Skeletal muscle tissue (tissue), 4 donors: ENCODE measurements around the gene ZFAND2A. TPM values are rescaled to one million over a fixed set of nuclear protein-coding genes. Genes with fewer than 3 reads are reported as not detected.
"Not testable (repeated sequence)": the region's sequence is repeated elsewhere in the genome, so short reads cannot be mapped to it uniquely, and the experiment has no call there.

ENCODE experiments used
- H3K27ac ChIP-seq: one replicate; pipeline ENCODE4 v1.7.0; 2013; ENCODE audit warnings: mild to moderate bottlenecking, low read depth, low read length, inconsistent platforms
- H3K27me3 ChIP-seq, 3 donors: one replicate each; pipeline ENCODE4 v1.7.0; 2013; ENCODE audit warnings: low read length in 3 of 3; ENCODE audit not compliant: control insufficient read depth in 3 of 3, insufficient read depth in 3 of 3
- H3K36me3 ChIP-seq, 3 donors: one replicate each; pipeline ENCODE4 v1.7.0; 2013; ENCODE audit warnings: low read length in 3 of 3; ENCODE audit not compliant: control insufficient read depth in 3 of 3, insufficient read depth in 3 of 3
- H3K4me1 ChIP-seq, 3 donors: one replicate each; pipeline ENCODE4 v1.7.0; 2013; ENCODE audit warnings: low read length in 3 of 3, mild to moderate bottlenecking in 3 of 3; ENCODE audit not compliant: control insufficient read depth in 3 of 3, insufficient read depth in 3 of 3
- H3K4me3 ChIP-seq, 3 donors: one replicate each; pipeline ENCODE4 v1.7.0; 2013; ENCODE audit warnings: low read length in 3 of 3
- H3K9ac ChIP-seq, 3 donors: one replicate each; pipeline ENCODE4 v1.7.0; 2013; ENCODE audit warnings: low read length in 3 of 3, mild to moderate bottlenecking in 3 of 3, moderate library complexity in 2 of 3, low read depth in 1 of 3
- H3K9me3 ChIP-seq, 3 donors: one replicate each; pipeline ENCODE4 v1.7.0; 2013; ENCODE audit warnings: low read length in 3 of 3; ENCODE audit not compliant: control insufficient read depth in 3 of 3
- total RNA-seq: library from RNA; depleted of rRNA; stranded (reverse); fragments of >200 nt; gene quantifications from one replicate; pipeline ENCODE4 v1.2.3, GENCODE V29; 2014
- donor health status: Osteomylitis.

ZFAND2A gene, protein sequence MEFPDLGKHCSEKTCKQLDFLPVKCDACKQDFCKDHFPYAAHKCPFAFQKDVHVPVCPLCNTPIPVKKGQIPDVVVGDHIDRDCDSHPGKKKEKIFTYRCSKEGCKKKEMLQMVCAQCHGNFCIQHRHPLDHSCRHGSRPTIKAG
- 10.4 TPM for total RNA-seq

DNA sequence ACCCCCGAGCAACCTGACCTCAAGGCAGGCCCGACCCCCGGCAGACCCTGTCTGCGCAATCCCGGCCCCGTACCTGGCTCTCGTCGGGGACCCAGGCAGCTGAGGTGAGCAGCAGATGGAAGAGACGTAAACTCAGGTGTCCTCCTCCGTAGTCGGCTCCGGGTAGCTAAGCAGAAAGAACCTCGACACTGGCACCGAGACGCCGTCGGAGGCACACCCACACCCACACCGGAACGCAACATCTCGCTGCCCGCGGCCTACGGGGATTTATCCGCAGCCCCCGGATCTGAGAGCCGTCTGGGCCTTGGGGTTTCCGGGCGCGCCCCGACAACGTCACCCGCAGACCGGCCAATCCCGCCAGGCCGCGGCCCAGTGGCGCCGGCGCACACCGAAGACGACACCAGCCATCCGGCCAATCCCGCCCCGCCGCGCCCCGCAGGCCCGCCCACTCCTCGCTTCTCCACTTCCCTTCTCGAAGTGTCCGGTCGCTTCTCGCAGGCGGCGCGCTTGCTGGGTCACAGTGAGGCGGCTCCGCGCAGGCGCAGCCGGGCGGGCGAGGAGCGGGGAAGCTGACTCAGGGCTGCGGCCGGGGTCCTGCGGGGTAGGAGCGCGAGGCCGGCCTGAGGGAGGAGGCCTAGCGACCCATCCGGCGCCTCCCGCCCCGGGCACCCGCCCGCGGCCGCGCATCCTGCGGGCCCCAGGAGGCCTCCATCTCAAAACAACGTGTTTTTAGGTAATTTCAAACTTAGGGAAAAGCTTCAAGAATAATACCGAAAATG is at the start of gene ZFAND2A:
Gene ZFAND2A, minus strand, starts transcription at position 306 of the 779 bp plus-strand sequence. CDS start 1,984 bp downstream, outside the sequence.
- Histone ChIP-seq H3K9ac (peak within 1 kb of the TSS; percentile 97 to 100 (median 99)), H3K4me1 (peaks cover 18 to 25% (median 22%) of the 10 kb centered on the region in 3 donors), H3K9me3 (no peaks in the 10 kb centered on the region), H3K27me3 (no peaks in the 10 kb centered on the region), H3K4me3 (peak within 1 kb of the TSS; percentile 93 to 98 (median 95)), H3K36me3 (peaks cover 26 to 46% (median 34%) of the 10 kb centered on the region in 3 donors), H3K27ac (peak within 1 kb of the TSS; percentile 96)

DNA sequence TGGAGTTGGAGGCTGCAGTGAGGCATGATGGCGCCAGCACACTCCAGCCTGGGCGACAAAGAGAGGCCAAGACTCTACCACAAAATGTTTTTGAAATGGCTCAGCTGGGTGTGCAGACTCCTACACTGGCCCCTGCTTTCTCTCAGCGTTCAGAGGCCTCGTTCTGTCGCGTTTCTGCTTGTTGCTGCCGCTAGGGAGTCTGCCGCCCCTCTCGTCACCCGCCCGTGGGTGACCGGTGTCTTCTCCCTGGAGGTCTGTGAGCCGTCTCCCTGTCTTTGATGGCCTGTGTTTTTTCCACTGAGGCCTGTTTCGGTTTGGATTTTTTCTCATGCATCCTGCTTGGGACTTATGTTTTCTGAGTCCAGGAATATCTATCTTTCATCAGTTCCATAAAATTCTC is 49.1 kb upstream of the ZFAND2A start:
- Histone ChIP-seq H3K9ac (no peak overlapping the region), H3K4me3 (no peak overlapping the region), H3K9me3 (no peaks in the 10 kb centered on the region), H3K27ac (no peak overlapping the region), H3K4me1 (peaks cover 6 to 12% (median 8%) of the 10 kb centered on the region in 3 donors), H3K27me3 (peaks cover 30 to 38% (median 32%) of the 10 kb centered on the region in 3 donors), H3K36me3 (no peaks in the 10 kb centered on the region)

DNA sequence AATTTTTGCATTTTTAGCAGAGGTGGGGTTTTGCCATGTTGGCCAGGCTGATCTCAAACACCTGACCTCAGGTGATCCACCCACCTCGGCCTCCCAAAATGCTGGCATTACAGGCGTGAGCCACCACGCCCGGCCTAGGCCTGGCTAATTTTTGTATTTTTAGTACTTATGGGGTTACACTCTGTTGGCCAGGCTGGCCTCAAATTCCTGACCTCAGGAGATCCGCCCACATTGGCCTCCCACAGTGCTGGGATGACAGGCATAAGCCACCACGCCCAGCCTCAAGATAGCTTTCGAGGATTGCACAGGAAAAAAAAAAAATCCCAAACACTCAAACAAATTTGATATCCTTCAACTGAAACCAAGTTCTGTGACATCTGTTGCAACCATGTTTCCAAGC is 45.7 kb upstream of the ZFAND2A start:
- H3K9ac ChIP-seq, H3K4me1 ChIP-seq, H3K36me3 ChIP-seq, H3K9me3 ChIP-seq, H3K4me3 ChIP-seq, H3K27ac ChIP-seq: not testable (repeated sequence)
- H3K27me3 ChIP-seq, result peaks cover 27 to 32% (median 29%) of the 10 kb centered on the region in 3 donors

DNA sequence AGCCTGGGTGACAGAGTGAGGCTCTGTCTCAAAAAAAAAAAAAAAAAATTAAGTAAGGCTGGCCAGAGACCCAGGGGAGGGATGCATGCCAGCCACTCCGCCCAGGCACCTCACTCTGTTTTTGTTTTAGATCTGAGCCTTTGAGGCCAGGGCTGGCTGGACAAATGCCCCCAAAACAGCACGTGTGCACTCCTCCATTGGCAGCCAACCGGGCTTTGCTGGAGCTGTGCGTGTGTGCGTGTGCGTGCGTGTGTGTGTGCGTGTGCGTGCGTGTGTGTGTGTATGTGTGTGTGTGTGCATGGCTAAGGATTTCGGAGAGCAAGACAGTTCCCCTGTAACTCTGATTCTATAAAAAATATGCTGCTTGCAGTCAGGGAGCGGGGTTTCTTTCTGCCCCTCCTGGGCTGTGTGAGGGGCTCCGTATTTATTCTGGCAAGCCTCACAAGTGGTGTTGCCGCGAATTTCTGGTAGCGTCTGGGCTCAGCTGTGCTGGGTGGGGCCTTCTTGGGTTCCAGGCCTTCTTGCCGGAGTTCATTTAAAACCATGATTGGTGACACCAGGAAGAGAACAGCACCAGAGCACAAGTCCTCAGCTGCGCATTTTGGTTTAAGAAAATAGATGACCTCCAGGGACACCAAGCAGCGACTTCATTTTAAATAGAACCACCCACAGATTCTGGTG is 44.6 kb upstream of the ZFAND2A start:
- H3K9me3 ChIP-seq, result no peaks in the 10 kb centered on the region
- peaks cover 28 to 35% (median 28%) of the 10 kb centered on the region in 3 donors for H3K27me3 ChIP-seq
- no peak overlapping the region for H3K4me3 ChIP-seq
- no peak overlapping the region for H3K9ac ChIP-seq
- no peaks in the 10 kb centered on the region for H3K4me1 ChIP-seq
- no peaks in the 10 kb centered on the region for H3K36me3 ChIP-seq
- no peak overlapping the region for H3K27ac ChIP-seq

DNA sequence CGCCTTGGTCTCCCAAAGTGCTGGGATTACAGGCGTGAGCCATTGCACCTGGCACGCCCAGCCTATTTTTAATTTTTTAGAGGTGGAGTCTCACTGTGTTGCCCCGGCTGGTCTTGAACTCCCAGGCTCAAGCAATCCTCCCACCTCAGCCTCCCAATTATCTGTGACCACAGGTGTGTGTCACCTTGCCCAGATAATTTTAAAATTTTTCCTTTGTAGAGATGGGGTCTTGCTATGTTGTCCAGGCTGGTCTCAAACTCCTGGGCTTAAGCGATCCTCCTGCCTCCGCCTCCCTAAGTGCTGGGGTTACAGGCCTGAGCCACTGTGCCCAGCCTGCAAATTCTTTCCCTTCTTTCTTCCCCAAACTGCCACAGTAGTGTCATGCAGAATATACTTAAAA is 42.9 kb upstream of the ZFAND2A start:
- H3K27me3 ChIP-seq, result peaks cover 15 to 27% (median 21%) of the 10 kb centered on the region in 3 donors

DNA sequence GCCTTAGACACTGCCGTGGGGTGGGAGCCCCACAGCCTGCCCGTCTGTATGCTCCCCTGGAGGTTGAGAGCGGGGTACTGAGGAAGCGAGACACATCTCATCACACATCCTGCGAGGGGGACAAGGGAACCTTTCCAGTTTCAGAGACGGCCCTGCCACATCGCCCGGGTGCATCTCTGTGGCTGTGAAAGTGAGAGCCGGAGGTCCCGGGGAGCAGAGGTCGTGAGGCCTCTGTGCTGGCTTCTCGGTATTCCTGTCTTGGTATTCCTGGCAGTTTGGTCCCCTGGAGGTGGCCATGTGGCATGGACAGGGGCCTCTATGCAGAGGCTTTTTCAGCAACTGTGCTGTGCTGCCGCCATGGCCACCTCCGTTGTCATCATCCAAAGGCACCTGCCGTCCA is 41.9 kb upstream of the ZFAND2A start:
- no peak overlapping the region for H3K4me3 ChIP-seq
- no peak overlapping the region for H3K9ac ChIP-seq
- H3K27me3 ChIP-seq, result peaks cover 15 to 27% (median 21%) of the 10 kb centered on the region in 3 donors
- H3K36me3 ChIP-seq, result no peaks in the 10 kb centered on the region
- H3K27ac ChIP-seq, result no peak overlapping the region
- H3K4me1 ChIP-seq, result peaks cover 0 to 3% (median 3%) of the 10 kb centered on the region in 3 donors
- no peaks in the 10 kb centered on the region for H3K9me3 ChIP-seq

More for the DNA sequence above, 42.9 kb upstream of the ZFAND2A start:
- H3K9me3 ChIP-seq, H3K9ac ChIP-seq, H3K4me3 ChIP-seq, H3K4me1 ChIP-seq, H3K27ac ChIP-seq, H3K36me3 ChIP-seq: not testable (repeated sequence)

DNA sequence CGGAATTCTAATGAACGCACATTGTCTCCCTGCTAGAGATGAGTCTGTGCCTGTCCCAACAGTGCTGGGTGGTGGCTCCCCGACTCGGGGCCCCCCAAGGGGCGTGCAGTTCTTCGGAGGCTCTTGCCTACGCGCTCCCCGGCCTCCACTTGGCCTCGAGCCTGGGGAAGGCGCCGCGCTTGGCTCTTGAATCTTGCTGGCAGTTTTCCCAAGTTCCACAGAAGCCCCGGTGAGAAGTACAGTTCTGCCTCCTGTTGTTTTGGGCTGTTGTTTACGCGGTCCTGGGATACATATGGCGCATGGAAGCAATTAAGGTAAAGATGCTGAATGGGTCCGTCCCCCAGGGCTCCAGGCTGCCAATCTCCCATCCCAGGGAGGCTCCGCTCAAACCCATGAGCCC is 40.0 kb upstream of the ZFAND2A start:
- Histone ChIP-seq H3K27me3 (peaks cover 15 to 33% (median 26%) of the 10 kb centered on the region in 3 donors), H3K27ac (no peak overlapping the region)

DNA sequence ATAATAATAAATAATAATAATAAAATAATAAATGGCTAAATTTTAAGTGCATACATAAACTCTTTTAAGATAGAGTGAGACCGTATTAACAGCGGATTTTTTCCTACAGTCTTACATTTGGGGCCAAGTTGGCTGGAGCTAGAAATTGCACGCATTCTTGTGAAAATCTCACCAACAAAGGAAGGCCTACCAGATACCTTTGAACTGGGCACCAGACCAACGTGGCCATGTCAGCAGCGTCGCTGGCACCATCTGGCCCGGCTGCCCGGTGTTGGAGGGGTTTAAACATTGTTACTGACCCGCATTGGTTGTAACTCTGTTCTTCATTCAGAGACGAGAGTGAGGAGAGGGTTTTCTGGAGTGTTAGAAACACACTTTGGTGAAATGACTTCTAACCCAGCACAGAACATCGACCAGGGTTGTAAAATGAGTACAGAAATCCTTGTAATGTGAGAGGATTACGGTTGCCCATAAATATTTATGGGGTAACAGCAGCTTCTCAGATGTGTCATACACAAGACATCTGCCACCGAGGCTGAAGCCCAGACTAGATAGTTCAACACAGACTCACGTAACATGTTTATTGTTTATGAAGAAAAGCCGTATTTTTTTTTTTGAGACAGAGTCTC is 38.1 kb upstream of the ZFAND2A start:
- H3K36me3 ChIP-seq, result no peaks in the 10 kb centered on the region
- no peak overlapping the region for H3K9ac ChIP-seq
- H3K4me3 ChIP-seq, result no peak overlapping the region
- peaks cover 26 to 40% (median 36%) of the 10 kb centered on the region in 3 donors for H3K27me3 ChIP-seq
- H3K4me1 ChIP-seq, result peaks cover 0 to 3% (median 3%) of the 10 kb centered on the region in 3 donors
- H3K27ac ChIP-seq, result no peak overlapping the region
- H3K9me3 ChIP-seq, result no peaks in the 10 kb centered on the region

More for the DNA sequence above, 40.0 kb upstream of the ZFAND2A start:
- H3K36me3 ChIP-seq, result no peaks in the 10 kb centered on the region
- no peak overlapping the region for H3K9ac ChIP-seq
- no peaks in the 10 kb centered on the region for H3K9me3 ChIP-seq
- H3K4me3 ChIP-seq, result no peak overlapping the region
- H3K4me1 ChIP-seq, result peaks cover 0 to 3% (median 3%) of the 10 kb centered on the region in 3 donors

DNA sequence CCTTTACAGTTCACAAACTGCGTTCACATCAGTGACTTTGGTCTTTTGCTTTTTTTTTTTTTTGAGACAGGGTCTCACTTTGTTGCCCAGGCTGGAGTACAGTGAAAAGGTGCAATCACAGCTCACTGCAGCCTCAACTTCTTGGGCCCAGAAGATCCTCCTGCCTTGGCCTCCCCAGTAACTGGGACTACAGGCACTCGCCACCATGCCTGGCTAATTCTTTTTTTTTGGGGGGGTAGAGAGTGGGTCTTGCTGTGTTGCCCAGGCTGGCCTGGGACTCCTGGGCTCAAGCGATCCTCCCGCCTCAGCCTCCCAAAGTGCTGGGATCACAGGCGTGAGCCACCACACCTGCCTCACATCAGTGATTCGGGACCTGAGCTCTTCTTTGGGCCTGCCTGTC is 37.0 kb upstream of the ZFAND2A start:
- H3K4me3 ChIP-seq, result no peak overlapping the region
- H3K9ac ChIP-seq, result no peak overlapping the region
- no peaks in the 10 kb centered on the region for H3K9me3 ChIP-seq
- no peak overlapping the region for H3K27ac ChIP-seq
- no peaks in the 10 kb centered on the region for H3K36me3 ChIP-seq
- peaks cover 0 to 3% (median 3%) of the 10 kb centered on the region in 3 donors for H3K4me1 ChIP-seq
- peaks cover 34 to 47% (median 40%) of the 10 kb centered on the region in 3 donors for H3K27me3 ChIP-seq
